ENCODE data around the gene BMPR1B.
"Not testable (repeated sequence)": the region's sequence is repeated elsewhere in the genome, so short reads cannot be mapped to it uniquely, and the experiment has no call there.

The BMPR1B gene

GRCh38 chr4:94763500-94763899 is 5.7 kb downstream of the BMPR1B start:
- no peak for DNase-seq

GRCh38 chr4:94764069-94764468 is 6.3 kb downstream of the BMPR1B start:
- DNase-seq = no peak

- no peak for DNase-seq
These were observed 7.4 kb downstream of the BMPR1B start for GRCh38 chr4:94765174-94765573.

GRCh38 chr4:94765648-94766047 is 7.9 kb downstream of the BMPR1B start:
- DNase-seq = no peak

- DNase-seq = no peak
These were observed 9.1 kb downstream of the BMPR1B start for GRCh38 chr4:94766856-94767255.

GRCh38 chr4:94767446-94767845 is 9.7 kb downstream of the BMPR1B start:
- DNase-seq = no peak

GRCh38 chr4:94782707-94783106 is 25.0 kb downstream of the BMPR1B start:
- no peak for DNase-seq

- no peak for DNase-seq
These were observed 33.9 kb downstream of the BMPR1B start for GRCh38 chr4:94791701-94792100.

GRCh38 chr4:94798808-94799207 is 41.1 kb downstream of the BMPR1B start:
- no peak for DNase-seq

GRCh38 chr4:94801016-94801415 is 43.3 kb downstream of the BMPR1B start:
- DNase-seq = no peak

GRCh38 chr4:94802091-94802490 is 44.3 kb downstream of the BMPR1B start:
- DNase-seq = no peak

GRCh38 chr4:94803181-94803580 is 45.4 kb downstream of the BMPR1B start:
- no peak for DNase-seq

GRCh38 chr4:94804650-94805049 is 46.9 kb downstream of the BMPR1B start:
- DNase-seq = no peak

- no peak for DNase-seq
These were observed 48.6 kb downstream of the BMPR1B start for GRCh38 chr4:94806376-94806775.

- no peak for DNase-seq
These were observed 53.9 kb downstream of the BMPR1B start for GRCh38 chr4:94811643-94812042.

GRCh38 chr4:94813221-94813620 is 55.5 kb downstream of the BMPR1B start:
- no peak for DNase-seq

- DNase-seq = no peak
These were observed 56.5 kb downstream of the BMPR1B start for GRCh38 chr4:94814237-94814636.

- DNase-seq = no peak
These were observed 61.8 kb downstream of the BMPR1B start for GRCh38 chr4:94819371-94820168.

- DNase-seq = no peak
These were observed 68.5 kb downstream of the BMPR1B start for GRCh38 chr4:94826206-94826605.

- no peak for DNase-seq
These were observed 69.8 kb downstream of the BMPR1B start for GRCh38 chr4:94827481-94828110.

GRCh38 chr4:94828882-94829281 is 71.1 kb downstream of the BMPR1B start:
- no peak for DNase-seq

- DNase-seq = no peak
These were observed 73.9 kb downstream of the BMPR1B start for GRCh38 chr4:94831607-94832006.

- DNase-seq = not testable (repeated sequence)
These were observed 74.6 kb downstream of the BMPR1B start for GRCh38 chr4:94832329-94832728.

GRCh38 chr4:94833394-94833793 is 75.6 kb downstream of the BMPR1B start:
- DNase-seq = no peak

- no peak for DNase-seq
These were observed 76.7 kb downstream of the BMPR1B start for GRCh38 chr4:94834501-94834900.
